RPMI7951 (cell line): Measurements from ENCODE around the gene RALGPS2. TPM values are rescaled to one million over a fixed set of nuclear protein-coding genes. Genes with fewer than 3 reads are reported as not detected.

Source experiments
- DNase-seq: peaks from one replicate; pipeline ENCODE4 v3.0.0-alpha.2; 2012; ENCODE audit warnings: low read depth
- total RNA-seq: library from RNA; depleted of rRNA; stranded (reverse); fragments of >200 nt; shearing (Covaris generic); gene quantifications from 2 replicates; pipeline ENCODE4 v1.2.3, GENCODE V29; 2014

The RALGPS2 gene
- total RNA-seq, 1 experiment from 2014 or later: 18.1 TPM

GRCh38 chr1:178862864-178863263 lies 137.8 kb downstream of the RALGPS2 start:
- no peak for DNase-seq

- DNase-seq: no peak
Measured at GRCh38 chr1:178864326-178864725, 139.3 kb downstream of the RALGPS2 start.

GRCh38 chr1:178867670-178868069 lies 142.6 kb downstream of the RALGPS2 start:
- DNase-seq: peak; percentile 44

GRCh38 chr1:178868706-178869105 lies 143.7 kb downstream of the RALGPS2 start:
- no peak for DNase-seq

GRCh38 chr1:178869119-178869697 lies 144.2 kb downstream of the RALGPS2 start:
- peak; percentile 22 for DNase-seq

GRCh38 chr1:178870221-178870620 lies 145.2 kb downstream of the RALGPS2 start:
- no peak for DNase-seq

GRCh38 chr1:178870944-178871343 lies 145.9 kb downstream of the RALGPS2 start, which contains the start of gene ANGPTL1:
TSS of gene ANGPTL1 (minus strand) at chr1:178871077. CDS start at chr1:178865776, 5,301 bp downstream.
- peak; percentile 40 for DNase-seq

- DNase-seq: no peak
Measured at GRCh38 chr1:178871551-178872320, 146.7 kb downstream of the RALGPS2 start.

GRCh38 chr1:178874966-178875365 lies 149.9 kb downstream of the RALGPS2 start:
- DNase-seq: no peak

GRCh38 chr1:178875936-178876335 lies 150.9 kb downstream of the RALGPS2 start:
- no peak for DNase-seq

- no peak for DNase-seq
Measured at GRCh38 chr1:178877896-178878295, 152.9 kb downstream of the RALGPS2 start.

- DNase-seq: no peak
Measured at GRCh38 chr1:178881950-178882349, 156.9 kb downstream of the RALGPS2 start.

GRCh38 chr1:178885869-178886268 lies 160.8 kb downstream of the RALGPS2 start:
- no peak for DNase-seq

- DNase-seq: no peak
Measured at GRCh38 chr1:178886551-178886950, 161.5 kb downstream of the RALGPS2 start.

- no peak for DNase-seq
Measured at GRCh38 chr1:178895928-178896327, 170.9 kb downstream of the RALGPS2 start.

GRCh38 chr1:178898401-178898800 lies 173.4 kb downstream of the RALGPS2 start:
- DNase-seq: no peak

GRCh38 chr1:178899402-178899801 lies 174.4 kb downstream of the RALGPS2 start:
- DNase-seq: no peak

- no peak for DNase-seq
Measured at GRCh38 chr1:178901482-178902125, 176.6 kb downstream of the RALGPS2 start.

GRCh38 chr1:178908358-178908757 lies 183.3 kb downstream of the RALGPS2 start:
- DNase-seq: peak; percentile 20

- no peak for DNase-seq
Measured at GRCh38 chr1:178910023-178910422, 185.0 kb downstream of the RALGPS2 start.

- DNase-seq: no peak
Measured at GRCh38 chr1:178912597-178912996, 187.6 kb downstream of the RALGPS2 start.

- no peak for DNase-seq
Measured at GRCh38 chr1:178916448-178917174, 191.6 kb downstream of the RALGPS2 start.
